Skeletal muscle satellite cell (primary cell): ENCODE data around the gene NEK2.
"Not testable (repeated sequence)": the region's sequence is repeated elsewhere in the genome, so short reads cannot be mapped to it uniquely, and the experiment has no call there.

Experiments
- H3K27me3 ChIP-seq: 2 replicates; pipeline ENCODE4 v1.7.0; 2013; ENCODE audit warnings: low read length; ENCODE audit not compliant: control insufficient read depth, insufficient read depth
- H3K36me3 ChIP-seq: 2 replicates; pipeline ENCODE4 v1.7.0; 2013; ENCODE audit warnings: mild to moderate bottlenecking, control low read depth, low read length; ENCODE audit not compliant: insufficient read depth
- H3K4me1 ChIP-seq: 2 replicates; pipeline ENCODE4 v1.7.0; 2013; ENCODE audit warnings: low read length; ENCODE audit not compliant: control insufficient read depth, insufficient read depth
- H3K4me2 ChIP-seq: 2 replicates; pipeline ENCODE4 v1.7.0; 2013; ENCODE audit warnings: mild to moderate bottlenecking, low read length
- H3K4me3 ChIP-seq: 2 replicates; pipeline ENCODE4 v1.7.0; 2013; ENCODE audit warnings: low read length
- H3K9ac ChIP-seq: 2 replicates; pipeline ENCODE4 v1.7.0; 2013; ENCODE audit warnings: mild to moderate bottlenecking, low read depth, low read length, moderate library complexity
- H3K9me3 ChIP-seq: replicated peaks from 2 replicates; pipeline ENCODE4 v1.7.0; 2013; ENCODE audit warnings: mild to moderate bottlenecking, control low read depth, low read length

Gene NEK2

DNA sequence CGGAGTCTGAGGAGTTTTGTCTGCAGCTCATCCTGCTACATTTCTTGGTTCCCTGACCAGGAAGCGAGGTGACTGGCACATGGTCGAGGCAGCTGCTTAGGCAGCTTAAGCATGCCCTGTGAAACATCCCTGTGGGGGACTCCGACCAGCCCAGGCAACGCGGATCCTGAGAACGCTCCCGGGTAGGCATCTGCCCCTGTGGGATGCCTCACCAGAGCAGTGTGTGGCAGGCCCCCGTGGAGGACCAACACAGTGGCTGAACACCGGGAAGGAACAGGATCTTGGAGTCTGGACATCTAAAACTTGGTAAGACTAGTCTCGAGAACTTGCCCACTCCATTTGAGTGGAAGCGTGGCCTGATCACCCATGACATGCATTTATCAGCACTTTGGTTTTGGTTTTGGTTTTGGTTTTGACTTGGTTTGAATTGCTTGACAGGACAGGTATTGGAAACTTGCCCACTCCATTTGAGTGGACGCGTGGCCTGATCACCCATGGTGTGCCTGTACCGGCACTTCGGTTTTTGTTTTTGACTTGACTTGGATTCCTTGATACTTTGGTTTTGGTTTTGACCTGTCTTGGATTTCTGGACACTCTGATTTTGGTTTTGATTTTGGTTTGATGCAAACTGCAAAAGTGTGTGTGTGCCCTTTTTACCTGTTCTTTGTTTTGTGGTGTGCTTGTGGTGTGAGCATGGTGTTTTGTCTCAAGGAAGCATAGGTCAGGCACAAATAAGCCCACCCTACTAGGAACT is 12.2 kb upstream of the NEK2 start:
- Histone ChIP-seq H3K4me2 (no peak overlapping the region), H3K4me3 (no peak overlapping the region), H3K4me1 (no peaks in the 10 kb centered on the region), H3K9ac (no peak overlapping the region), H3K9me3 (no peaks in the 10 kb centered on the region), H3K27me3 (peaks cover 25% of the 10 kb centered on the region), H3K36me3 (no peaks in the 10 kb centered on the region)

DNA sequence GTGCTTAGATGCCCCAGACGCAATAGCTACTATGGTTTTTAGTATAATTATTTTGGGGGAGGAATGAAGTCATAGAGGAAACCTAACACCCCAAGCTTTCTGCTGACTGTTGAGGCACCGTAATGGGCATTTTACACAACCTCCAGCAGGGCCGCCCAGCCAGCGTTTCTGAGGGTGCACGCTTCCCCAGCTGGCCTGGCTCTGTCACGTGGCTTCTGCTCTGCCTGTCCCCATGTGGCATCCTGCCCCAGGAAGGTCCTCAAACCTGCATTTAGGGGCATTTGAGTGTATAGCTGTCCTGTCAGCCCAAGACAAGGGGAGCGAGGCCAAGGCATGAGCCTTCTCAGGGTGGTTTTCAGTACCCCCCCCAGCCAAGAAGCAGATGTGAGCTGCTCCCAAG is 10.4 kb upstream of the NEK2 start:
- H3K4me2 ChIP-seq = no peak overlapping the region
- peaks cover 4% of the 10 kb centered on the region for H3K4me1 ChIP-seq
- H3K36me3 ChIP-seq = no peaks in the 10 kb centered on the region
- no peaks in the 10 kb centered on the region for H3K9me3 ChIP-seq
- peaks cover 23% of the 10 kb centered on the region for H3K27me3 ChIP-seq
- no peak overlapping the region for H3K9ac ChIP-seq
- no peak overlapping the region for H3K4me3 ChIP-seq

DNA sequence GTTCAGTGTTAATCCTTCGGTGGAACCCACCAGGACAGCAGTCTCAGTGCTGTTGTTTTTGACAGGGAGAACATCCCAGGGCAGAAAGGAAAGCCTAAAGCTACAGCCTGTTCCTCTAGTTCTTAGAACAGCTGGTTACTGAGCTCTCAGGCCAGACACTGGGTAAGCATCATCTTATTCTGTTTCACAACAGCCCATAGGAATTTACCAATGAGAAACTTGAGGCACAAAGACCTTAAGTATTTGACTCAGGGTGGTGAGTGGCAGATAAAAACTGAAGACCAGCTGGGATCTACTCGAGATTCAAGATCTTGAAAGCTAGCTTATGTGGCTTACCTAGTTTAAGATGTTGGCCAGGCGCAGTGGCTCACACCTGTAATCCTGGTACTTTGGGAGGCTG is 9.4 kb upstream of the NEK2 start:
- H3K36me3 ChIP-seq = no peaks in the 10 kb centered on the region
- H3K9me3 ChIP-seq = no peaks in the 10 kb centered on the region
- H3K4me3 ChIP-seq = no peak overlapping the region
- H3K4me1 ChIP-seq = peaks cover 4% of the 10 kb centered on the region
- H3K4me2 ChIP-seq = no peak overlapping the region
- H3K27me3 ChIP-seq = peaks cover 18% of the 10 kb centered on the region
- H3K9ac ChIP-seq = no peak overlapping the region

DNA sequence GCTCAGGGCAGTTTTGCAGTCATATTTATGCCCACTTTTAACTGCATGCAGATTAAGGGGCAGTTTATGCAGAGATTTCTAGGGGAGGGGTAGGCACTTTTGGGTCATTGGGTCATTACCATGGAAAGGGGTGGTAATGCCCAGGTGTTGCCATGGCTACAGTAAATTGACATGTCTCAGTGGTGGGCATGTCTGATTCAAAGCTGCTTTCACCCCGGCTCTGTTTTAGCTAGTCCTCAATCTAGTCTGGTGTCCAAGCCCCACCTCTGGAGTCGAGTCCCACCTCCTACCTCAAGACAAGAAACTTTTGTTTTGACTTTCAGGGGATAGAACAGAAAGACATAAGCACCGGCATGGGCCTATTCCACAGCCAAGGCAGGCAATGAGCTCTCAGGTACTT is 8.9 kb upstream of the NEK2 start:
- H3K27me3 ChIP-seq = peaks cover 18% of the 10 kb centered on the region
- no peak overlapping the region for H3K9ac ChIP-seq

DNA sequence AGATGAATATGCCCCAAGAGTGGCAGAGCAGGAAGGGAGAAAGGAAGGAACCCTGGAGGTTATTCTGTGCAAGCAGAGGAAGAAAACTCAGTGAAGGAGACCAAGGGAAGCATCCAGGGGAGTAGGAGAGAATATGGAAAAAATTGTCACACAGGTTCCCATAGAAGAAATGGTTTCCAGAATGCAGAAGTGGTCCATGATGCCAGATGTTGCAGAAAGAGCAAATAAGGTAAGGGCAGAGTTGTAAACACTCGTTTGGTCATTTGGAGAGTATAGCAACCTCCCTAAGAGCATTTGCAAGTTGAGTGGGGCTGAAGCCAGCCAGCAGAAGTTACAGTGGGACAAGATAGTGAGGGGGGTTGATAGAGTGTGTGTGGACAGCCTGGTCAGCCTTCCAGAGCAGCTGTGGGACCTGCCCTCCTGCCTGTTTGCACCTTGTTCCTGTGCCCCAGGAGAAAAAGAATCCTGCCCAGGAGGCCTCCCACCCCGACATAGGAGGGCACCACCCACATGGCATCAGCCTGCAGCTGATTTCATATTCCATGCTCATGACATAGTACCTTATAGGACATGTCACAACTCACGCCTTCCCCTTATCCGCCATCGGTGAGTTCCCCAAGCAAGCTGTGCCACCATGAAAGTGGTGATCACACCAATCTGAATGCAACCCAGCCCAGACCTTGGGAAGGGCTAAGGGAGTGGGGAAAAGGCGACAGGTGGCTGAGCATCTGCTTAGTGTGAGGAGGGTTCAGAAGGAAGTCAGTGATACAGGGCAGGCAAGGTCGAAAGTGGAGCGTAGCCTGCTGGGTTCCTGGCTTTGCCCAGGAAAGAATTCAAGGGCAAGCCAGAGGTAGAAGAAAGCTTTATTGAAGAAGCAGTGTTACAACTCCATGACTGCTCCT is 8.2 kb upstream of the NEK2 start:
- H3K9me3 ChIP-seq = no peaks in the 10 kb centered on the region
- H3K4me3 ChIP-seq = no peak overlapping the region
- no peak overlapping the region for H3K9ac ChIP-seq
- no peaks in the 10 kb centered on the region for H3K36me3 ChIP-seq
- no peak overlapping the region for H3K4me2 ChIP-seq
- H3K4me1 ChIP-seq = peaks cover 4% of the 10 kb centered on the region
- H3K27me3 ChIP-seq = peaks cover 18% of the 10 kb centered on the region

More for the DNA sequence above, 8.9 kb upstream of the NEK2 start:
- H3K4me2 ChIP-seq = no peak overlapping the region
- peaks cover 4% of the 10 kb centered on the region for H3K4me1 ChIP-seq
- no peaks in the 10 kb centered on the region for H3K36me3 ChIP-seq
- H3K4me3 ChIP-seq = no peak overlapping the region
- H3K9me3 ChIP-seq = no peaks in the 10 kb centered on the region

DNA sequence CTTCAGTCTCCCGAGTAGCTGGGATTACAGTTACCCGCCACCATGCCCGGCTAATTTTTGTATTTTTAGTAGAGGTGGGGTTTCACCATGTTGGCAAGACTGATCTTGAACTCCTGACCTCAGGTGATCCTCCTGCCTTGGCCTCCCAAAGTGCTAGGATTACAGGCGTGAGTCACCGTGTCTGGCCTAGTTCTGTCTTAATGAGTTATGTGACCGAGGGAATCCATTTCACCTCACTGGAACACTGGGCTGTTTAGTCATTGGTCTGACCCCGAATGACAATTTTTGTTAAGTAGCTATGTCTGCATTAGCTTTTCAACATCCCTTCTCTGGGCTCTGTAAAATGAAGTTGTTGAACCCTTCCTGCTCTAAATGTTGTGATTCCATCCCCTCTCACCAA is 6.8 kb upstream of the NEK2 start:
- not testable (repeated sequence) for H3K9me3 ChIP-seq, H3K4me3 ChIP-seq, H3K4me1 ChIP-seq, H3K36me3 ChIP-seq, H3K4me2 ChIP-seq, H3K9ac ChIP-seq
- H3K27me3 ChIP-seq = peaks cover 16% of the 10 kb centered on the region

DNA sequence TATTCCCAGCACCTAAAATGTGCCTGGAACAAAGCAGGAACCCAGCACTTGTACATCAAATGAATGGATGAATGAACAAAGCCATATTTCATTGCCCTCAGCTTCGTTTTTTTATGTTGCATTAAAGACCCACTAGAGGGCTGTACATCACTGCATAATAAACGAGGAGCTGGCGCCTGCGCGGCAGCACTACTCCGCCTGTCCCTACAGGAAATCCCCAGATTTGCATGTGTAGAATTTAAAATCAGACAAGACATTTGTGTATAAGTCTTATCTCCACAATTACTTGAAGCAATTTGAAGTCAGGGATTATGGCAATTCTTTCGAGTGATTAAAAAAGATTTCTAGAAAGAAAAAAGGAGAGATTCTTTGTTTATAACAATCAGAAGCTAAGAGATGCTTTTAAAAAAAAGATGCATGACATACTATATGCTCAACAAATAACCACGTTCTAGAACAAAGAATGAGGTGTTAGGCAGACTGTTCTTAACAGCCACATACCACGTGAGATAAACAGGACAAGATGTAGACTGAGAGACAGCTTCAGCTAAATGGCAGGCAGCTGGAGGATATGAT is 5.4 kb upstream of the NEK2 start:
- H3K36me3 ChIP-seq = no peaks in the 10 kb centered on the region
- H3K27me3 ChIP-seq = peaks cover 16% of the 10 kb centered on the region
- H3K4me1 ChIP-seq = peaks cover 4% of the 10 kb centered on the region
- no peak overlapping the region for H3K4me3 ChIP-seq
- no peaks in the 10 kb centered on the region for H3K9me3 ChIP-seq
- no peak overlapping the region for H3K4me2 ChIP-seq
- H3K9ac ChIP-seq = no peak overlapping the region

DNA sequence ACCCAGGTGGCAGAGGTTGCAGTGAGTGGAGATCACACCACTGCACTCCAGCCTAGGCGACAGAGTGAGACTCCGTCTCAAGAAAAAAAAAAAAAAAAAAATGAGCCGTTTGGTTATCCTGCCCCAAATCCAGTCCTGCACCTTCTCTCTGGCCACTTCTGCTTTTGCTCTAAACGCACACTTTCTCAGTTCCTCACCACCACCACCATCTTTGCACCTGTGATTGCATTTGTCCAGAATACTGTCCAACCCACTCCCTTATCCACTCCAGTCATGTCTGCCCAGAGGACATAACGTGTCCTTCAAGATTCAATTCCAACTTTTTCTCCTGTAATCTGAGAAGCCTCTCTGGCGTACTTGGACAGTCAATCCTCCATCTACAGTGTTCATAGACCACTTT is 2.2 kb upstream of the NEK2 start:
- Histone ChIP-seq H3K36me3 (no peaks in the 10 kb centered on the region), H3K4me3 (no peak overlapping the region), H3K9ac (no peak overlapping the region), H3K4me1 (peaks cover 13% of the 10 kb centered on the region), H3K27me3 (no peaks in the 10 kb centered on the region), H3K9me3 (no peaks in the 10 kb centered on the region), H3K4me2 (no peak overlapping the region)

DNA sequence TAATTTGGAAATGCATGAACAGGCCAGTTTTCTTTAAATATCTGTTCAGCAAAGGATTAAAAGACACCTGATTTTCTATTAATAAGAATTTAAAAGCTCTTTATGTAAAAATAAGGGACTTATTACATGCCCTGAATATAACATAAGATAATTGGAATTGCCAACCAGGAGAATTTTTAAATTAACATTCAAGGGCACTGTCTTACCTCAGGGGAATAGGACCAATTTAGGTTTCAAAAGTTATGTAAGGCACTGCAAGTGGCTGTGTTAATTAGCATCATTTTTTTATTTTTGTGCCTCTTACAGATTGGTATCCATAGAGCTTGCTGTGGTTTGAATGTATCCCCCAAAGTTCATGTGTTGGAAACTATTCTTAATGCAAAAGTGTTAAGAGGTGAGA is 1.3 kb upstream of the NEK2 start:
- no peak overlapping the region for H3K4me2 ChIP-seq
- no peak overlapping the region for H3K9ac ChIP-seq
- no peaks in the 10 kb centered on the region for H3K27me3 ChIP-seq
- H3K4me3 ChIP-seq = no peak overlapping the region
- H3K4me1 ChIP-seq = peaks cover 13% of the 10 kb centered on the region
- no peaks in the 10 kb centered on the region for H3K9me3 ChIP-seq
- H3K36me3 ChIP-seq = no peaks in the 10 kb centered on the region

DNA sequence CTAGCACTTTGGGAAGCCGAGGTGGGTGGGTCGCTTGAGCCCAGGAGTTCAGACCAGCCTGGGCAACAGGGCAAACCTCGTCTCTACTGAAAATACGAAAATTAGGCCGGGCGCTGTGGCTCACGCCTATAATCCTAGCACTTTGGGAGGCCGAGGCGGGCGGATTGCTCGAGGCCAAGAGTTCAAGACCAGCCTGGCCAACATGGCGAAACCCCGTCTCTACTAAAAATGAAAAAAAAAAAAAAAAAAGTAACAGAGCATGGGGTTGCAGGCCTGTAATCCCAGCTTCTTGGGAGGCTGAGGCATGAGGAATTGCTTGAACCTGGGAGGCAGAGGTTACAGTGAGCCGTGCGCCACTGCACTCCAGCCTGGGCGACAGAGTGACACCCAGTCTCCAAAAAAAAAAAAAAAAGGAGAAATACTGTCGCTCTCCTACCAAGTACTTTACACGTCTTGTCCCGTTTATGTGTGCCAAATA is 724 bp upstream of the NEK2 start:
- H3K4me1 ChIP-seq = peaks cover 12% of the 10 kb centered on the region
- no peaks in the 10 kb centered on the region for H3K9me3 ChIP-seq
- H3K4me2 ChIP-seq = peak overlapping the region; percentile 96
- peak overlapping the region; percentile 52 for H3K9ac ChIP-seq
- no peaks in the 10 kb centered on the region for H3K36me3 ChIP-seq
- H3K27me3 ChIP-seq = no peaks in the 10 kb centered on the region
- peak overlapping the region; percentile 86 for H3K4me3 ChIP-seq

DNA sequence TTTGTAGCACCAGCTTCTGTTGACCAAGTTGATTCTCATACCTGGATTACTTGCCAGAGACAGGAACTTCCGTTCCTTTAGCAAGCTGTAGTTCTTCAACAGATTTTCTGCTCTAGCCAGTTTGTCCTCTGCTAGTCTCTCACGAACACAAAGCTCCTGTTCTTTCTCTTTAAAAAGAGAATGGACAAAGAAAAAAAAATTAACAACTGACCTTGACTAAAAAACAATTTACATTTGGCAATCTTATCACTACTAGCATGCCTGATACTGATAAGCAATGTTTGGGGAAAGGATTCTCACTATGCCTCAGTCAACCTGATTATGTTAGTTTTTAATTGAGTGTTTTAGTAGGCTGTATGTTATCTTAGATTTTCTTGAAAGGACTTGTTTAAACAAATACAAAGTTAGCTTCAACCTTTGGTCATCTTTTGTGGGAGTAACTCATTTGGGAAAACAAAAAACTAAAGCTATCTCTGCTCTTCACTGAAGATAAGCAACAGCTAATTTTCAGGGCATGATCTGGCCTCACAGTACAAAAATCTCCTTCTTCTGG is 8.3 kb downstream of the NEK2 start:
- H3K36me3 ChIP-seq = peaks cover 26% of the 10 kb centered on the region
- no peaks in the 10 kb centered on the region for H3K4me1 ChIP-seq
- no peak overlapping the region for H3K9ac ChIP-seq

More for the DNA sequence above, 8.3 kb downstream of the NEK2 start:
- H3K4me2 ChIP-seq = no peak overlapping the region
- no peaks in the 10 kb centered on the region for H3K9me3 ChIP-seq
- H3K27me3 ChIP-seq = no peaks in the 10 kb centered on the region
- no peak overlapping the region for H3K4me3 ChIP-seq
